HG02623 (cell line): ENCODE results near the gene ACSF2.

ENCODE experiments used
- ATAC-seq: cut with Tn5 transposase; IDR thresholded peaks from one replicate; pipeline ENCODE4 v1.9.1; 2021; ENCODE audit warnings: moderate library complexity; ENCODE audit not compliant: unreplicated experiment

ACSF2 gene

GRCh38 chr17:50521514-50521913, 95.5 kb downstream of the ACSF2 start:
- ATAC-seq = no peak

GRCh38 chr17:50522766-50523165, 96.7 kb downstream of the ACSF2 start:
- no peak for ATAC-seq

DNA sequence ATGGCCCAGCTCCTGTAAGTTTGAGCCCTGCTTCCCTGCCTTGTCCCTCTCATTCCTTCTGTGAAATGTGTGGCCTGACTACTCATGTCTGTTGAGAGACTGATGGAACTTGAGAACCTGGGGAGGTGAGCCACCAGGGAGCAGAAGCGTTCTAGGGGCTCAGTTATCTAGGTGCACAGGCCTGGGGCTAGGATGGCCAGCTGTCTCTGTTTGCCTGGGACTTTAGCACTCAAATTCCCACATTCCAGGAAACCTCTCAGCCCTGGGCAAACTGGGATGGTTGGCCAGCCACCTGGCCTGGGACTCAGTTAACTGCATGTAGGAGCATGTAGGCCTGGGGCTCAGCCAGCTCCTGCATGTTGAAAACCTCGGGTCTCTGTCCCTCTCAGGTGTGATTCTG, 97.2 kb downstream of the ACSF2 start:
- no peak for ATAC-seq
